Endothelial cell of umbilical vein (primary cell): ENCODE results near the gene RNF10. TPM values are rescaled to one million over a fixed set of nuclear protein-coding genes. Genes with fewer than 3 reads are reported as not detected.

Source experiments
- BruUV-seq: library from RNA; stranded (reverse); fragments of 400-500 nt; replicated peaks from 2 replicates; lab custom pipeline; 2021; lab: Mats Ljungman, UMichigan
- CTCF ChIA-PET: fragments of 300-600, 350-600 bp; sonication (Branson Sonifier 250); formaldehyde crosslinking; loops from one replicate; lab custom pipeline; 2021; ENCODE audit warnings: antibody characterized with exemption, inconsistent platforms; lab: Charles Lee
- POLR2A ChIA-PET: fragments of 300-600, 350-600 bp; sonication (Branson Sonifier 250); formaldehyde crosslinking; loops from one replicate; lab custom pipeline; 2021; ENCODE audit warnings: antibody characterized with exemption, inconsistent platforms; lab: Charles Lee
- DNase-seq: peaks from one replicate; pipeline ENCODE4 v3.0.0-alpha.2; 2011; ENCODE audit warnings: low read depth, low spot score
- FAIRE-seq: peaks from 2 replicates; lab custom pipeline; 2011; peaks lifted over from hg19 to GRCh38; lab: Jason Lieb, UNC
- H2AFZ ChIP-seq: 2 replicates; pipeline ENCODE4 v1.6.0; 2012; ENCODE audit warnings: low read depth, low read length, control low read depth, inconsistent platforms
- H3K27ac ChIP-seq: 2 replicates; pipeline ENCODE4 v1.5.1; 2011; ENCODE audit warnings: low read depth, mild to moderate bottlenecking, control low read depth, low read length, moderate library complexity; ENCODE audit not compliant: insufficient read depth
- H3K27me3 ChIP-seq, 2 experiments: 2 replicates each; pipeline versions ENCODE4 v1.6.0 to v1.6.1; 2011; ENCODE audit warnings: low read length in 2 of 2, mixed read lengths in 1 of 2; ENCODE audit not compliant: control insufficient read depth in 2 of 2, insufficient read depth in 2 of 2
- H3K36me3 ChIP-seq, 2 experiments: 2 replicates in 1 of 2; 3 replicates in 1 of 2; pipeline ENCODE4 v1.5.1; 2011; ENCODE audit warnings: low read length in 2 of 2, mild to moderate bottlenecking in 1 of 2, moderate library complexity in 1 of 2; ENCODE audit not compliant: control insufficient read depth in 2 of 2, insufficient read depth in 2 of 2; ENCODE audit errors: extremely low read depth in 1 of 2
- H3K4me1 ChIP-seq: 3 replicates; pipeline ENCODE4 v1.5.1; 2011; ENCODE audit warnings: mild to moderate bottlenecking, low read length; ENCODE audit not compliant: control insufficient read depth, insufficient read depth; ENCODE audit errors: extremely low read depth
- H3K4me2 ChIP-seq: 2 replicates; pipeline ENCODE4 v1.6.1; 2011; ENCODE audit warnings: low read length, control low read depth, mixed read lengths; ENCODE audit not compliant: insufficient read depth
- H3K4me3 ChIP-seq, 3 experiments: fragments of 200-600 bp in 1 of 3; sonication (generic), shearing (Covaris generic) in 1 of 3; replicated peaks in 1 of 3; 2 replicates each; pipeline ENCODE4 v1.5.1; 2011 to 2016; ENCODE audit warnings: control low read depth in 3 of 3, low read length in 3 of 3, mild to moderate bottlenecking in 2 of 3, inconsistent platforms in 1 of 3, low read depth in 1 of 3, moderate library complexity in 1 of 3; ENCODE audit not compliant: insufficient read depth in 1 of 3
- H3K79me2 ChIP-seq: 2 replicates; pipeline ENCODE4 v1.6.0; 2012; ENCODE audit warnings: low read length, inconsistent platforms; ENCODE audit not compliant: control insufficient read depth, insufficient read depth
- H3K9ac ChIP-seq: replicated peaks from 2 replicates; pipeline ENCODE3; 2011; ENCODE audit warnings: low read length, control low read depth; ENCODE audit not compliant: insufficient read depth; ENCODE audit errors: extremely low read depth
- H3K9me1 ChIP-seq: replicated peaks from 3 replicates; pipeline ENCODE4 v1.6.0; 2011; ENCODE audit warnings: mild to moderate bottlenecking, low read length; ENCODE audit not compliant: control insufficient read depth, insufficient read depth; ENCODE audit errors: extremely low read depth
- H3K9me3 ChIP-seq: replicated peaks from 2 replicates; pipeline ENCODE4 v1.5.1; 2012; ENCODE audit warnings: low read length, inconsistent platforms; ENCODE audit not compliant: control insufficient read depth, insufficient read depth
- H4K20me1 ChIP-seq: replicated peaks from 2 replicates; pipeline ENCODE3; 2011; ENCODE audit warnings: mild to moderate bottlenecking, low read length; ENCODE audit not compliant: control insufficient read depth, insufficient read depth; ENCODE audit errors: extremely low read depth
- EZH2 ChIP-seq: IDR thresholded peaks from 2 replicates; pipeline ENCODE4 v1.6.1; 2012; ENCODE audit warnings: borderline replicate concordance, low read depth, mild to moderate bottlenecking, moderate library complexity, low read length, inconsistent platforms; ENCODE audit not compliant: severe bottlenecking
- FOS ChIP-seq: IDR thresholded peaks from 2 replicates; pipeline ENCODE4 v1.6.1; 2011; ENCODE audit warnings: mild to moderate bottlenecking, low read length, moderate library complexity, borderline replicate concordance; ENCODE audit not compliant: insufficient read depth
- GATA2 ChIP-seq: IDR thresholded peaks from 2 replicates; pipeline ENCODE4 v1.7.0; 2011; ENCODE audit warnings: low read depth, mild to moderate bottlenecking, moderate library complexity, mixed read lengths, low read length; ENCODE audit not compliant: insufficient read length, insufficient read depth
- JUN ChIP-seq: IDR thresholded peaks from 2 replicates; pipeline ENCODE4 v1.6.1; 2011; ENCODE audit warnings: borderline replicate concordance, low read depth; ENCODE audit not compliant: insufficient read length, insufficient read depth
- MYC ChIP-seq: IDR thresholded peaks from one replicate; pipeline ENCODE4 v1.6.1; 2011; ENCODE audit warnings: mild to moderate bottlenecking, low read depth, low read length
- POLR2A ChIP-seq: IDR thresholded peaks from 2 replicates; pipeline ENCODE4 v1.6.1; 2012; ENCODE audit warnings: low read depth, mild to moderate bottlenecking, control low read depth, low read length
- POLR2AphosphoS5 ChIP-seq: IDR thresholded peaks from 2 replicates; pipeline ENCODE4 v1.6.1; 2012; ENCODE audit warnings: low read depth, mild to moderate bottlenecking, control low read depth, low read length, moderate library complexity; ENCODE audit not compliant: insufficient read depth
- dilution Hi-C: fragments of 300-500 bp; cut with MboI; formaldehyde crosslinking; loops from one replicate; pipeline ENCODE4 v1.15.0; 2019; ENCODE audit warnings: low sequenced_read_pairs; ENCODE audit not compliant: extremely low pct_ligation_motif_present
- intact Hi-C: fragments of 100-400 bp; cut with micrococcal nuclease; formaldehyde crosslinking; loops from one replicate; pipeline ENCODE4 v1.10.0; 2022
- polyA plus RNA-seq, 4 experiments: library from polyadenylated mRNA; depleted of rRNA in 3 of 4; stranded (reverse) in 3 of 4; unstranded in 1 of 4; fragments of >200 nt; gene quantifications; 2 replicates each; pipeline versions ENCODE4 v1.2.1 to v1.2.3, GENCODE V29; 2011 to 2012; ENCODE audit warnings: missing spikeins in 1 of 4
- total RNA-seq: library from RNA; stranded (reverse); gene quantifications from 2 replicates; pipeline ENCODE4 v1.2.3, GENCODE V29; 2021
- TF ChIP-seq, protein P1 (sequence below), 2 donors: IDR thresholded peaks; 1 replicate in 1 of 2; 2 replicates in 1 of 2; pipeline ENCODE4 v1.5.1; 2011; ENCODE audit warnings: low read length in 2 of 2, mild to moderate bottlenecking in 2 of 2, moderate library complexity in 2 of 2, control low read depth in 1 of 2, inconsistent platforms in 1 of 2, low read depth in 1 of 2; ENCODE audit not compliant: insufficient read depth in 1 of 2; ENCODE audit errors: extremely low read depth in 1 of 2
- TF ChIP-seq, protein P2 (sequence below): IDR thresholded peaks from 2 replicates; pipeline ENCODE4 v1.6.1; 2011; ENCODE audit not compliant: insufficient read depth, insufficient read length

RNF10 gene
- total and polyA plus RNA-seq, 2 donors (not counting 3 experiments of a cell fraction or from before 2014, with no cell fraction given), result 120 to 236 TPM

DNA sequence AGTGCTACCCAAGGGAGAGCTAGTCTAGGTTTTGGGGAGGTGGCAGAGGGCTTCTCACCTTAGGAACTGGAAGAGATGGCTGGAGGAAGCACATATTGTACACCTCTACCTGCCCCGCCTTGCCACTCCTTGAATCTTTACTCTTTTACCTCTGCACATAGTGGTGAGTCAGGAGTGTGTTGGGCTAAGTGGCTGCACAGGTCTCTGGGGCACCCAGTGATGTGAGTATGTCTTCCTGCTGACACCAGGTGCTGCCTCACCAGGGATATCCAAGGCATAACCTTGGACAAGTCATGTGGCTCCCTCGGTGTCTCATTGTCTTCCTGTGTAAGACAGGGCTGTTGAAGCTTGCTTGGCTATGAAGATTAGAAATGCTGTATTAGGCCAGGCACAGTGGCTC is 86.5 kb downstream of the RNF10 start:
- no peaks in the 10 kb centered on the region for H4K20me1 ChIP-seq
- FAIRE-seq (no peak), DNase-seq (no peak)
- H3K27ac ChIP-seq, result no peak overlapping the region
- ChIA-PET CTCF (no interaction called here), POLR2A (no interaction called here)
- no TSS peak for BruUV-seq
- dilution Hi-C loops (no loop called here), intact Hi-C loops (no loop called here)
- no peak overlapping the region for H3K9ac ChIP-seq
- no peak overlapping the region for H3K4me2 ChIP-seq
- no peak overlapping the region for H3K4me3 ChIP-seq
- H3K79me2 ChIP-seq, result no peaks in the 10 kb centered on the region
- no peaks in the 10 kb centered on the region for H3K36me3 ChIP-seq
- no peaks in the 10 kb centered on the region for H3K4me1 ChIP-seq
- H3K9me1 ChIP-seq, result no peaks in the 10 kb centered on the region
- no peak for TF ChIP-seq EZH2
- TF ChIP-seq POLR2AphosphoS5, result no peak
- TF ChIP-seq, protein P1, sequence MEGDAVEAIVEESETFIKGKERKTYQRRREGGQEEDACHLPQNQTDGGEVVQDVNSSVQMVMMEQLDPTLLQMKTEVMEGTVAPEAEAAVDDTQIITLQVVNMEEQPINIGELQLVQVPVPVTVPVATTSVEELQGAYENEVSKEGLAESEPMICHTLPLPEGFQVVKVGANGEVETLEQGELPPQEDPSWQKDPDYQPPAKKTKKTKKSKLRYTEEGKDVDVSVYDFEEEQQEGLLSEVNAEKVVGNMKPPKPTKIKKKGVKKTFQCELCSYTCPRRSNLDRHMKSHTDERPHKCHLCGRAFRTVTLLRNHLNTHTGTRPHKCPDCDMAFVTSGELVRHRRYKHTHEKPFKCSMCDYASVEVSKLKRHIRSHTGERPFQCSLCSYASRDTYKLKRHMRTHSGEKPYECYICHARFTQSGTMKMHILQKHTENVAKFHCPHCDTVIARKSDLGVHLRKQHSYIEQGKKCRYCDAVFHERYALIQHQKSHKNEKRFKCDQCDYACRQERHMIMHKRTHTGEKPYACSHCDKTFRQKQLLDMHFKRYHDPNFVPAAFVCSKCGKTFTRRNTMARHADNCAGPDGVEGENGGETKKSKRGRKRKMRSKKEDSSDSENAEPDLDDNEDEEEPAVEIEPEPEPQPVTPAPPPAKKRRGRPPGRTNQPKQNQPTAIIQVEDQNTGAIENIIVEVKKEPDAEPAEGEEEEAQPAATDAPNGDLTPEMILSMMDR (IDR thresholded peaks at IDR 0.05; ENCODE audit: extremely low read depth in 1 of 2, insufficient read depth in 1 of 2, low read depth in 1 of 2, low read length in 2 of 2), result no peak
- TF ChIP-seq MYC, result no peak
- TF ChIP-seq FOS, result no peak
- no peak for TF ChIP-seq GATA2
- no peak for TF ChIP-seq JUN
- TF ChIP-seq, protein P2, sequence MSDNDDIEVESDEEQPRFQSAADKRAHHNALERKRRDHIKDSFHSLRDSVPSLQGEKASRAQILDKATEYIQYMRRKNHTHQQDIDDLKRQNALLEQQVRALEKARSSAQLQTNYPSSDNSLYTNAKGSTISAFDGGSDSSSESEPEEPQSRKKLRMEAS, result no peak
- TF ChIP-seq POLR2A, result no peak
- H2AFZ ChIP-seq, result no peak overlapping the region
- H3K27me3 ChIP-seq, result peaks cover 0 to 11% of the 10 kb centered on the region in 2 experiments
- no peaks in the 10 kb centered on the region for H3K9me3 ChIP-seq
